Thoracic aorta (tissue), 2 donors: Measurements from ENCODE around the gene PKP4. TPM values are rescaled to one million over a fixed set of nuclear protein-coding genes. Genes with fewer than 3 reads are reported as not detected.
A peak's percentile ranks its signal among the peaks of the same experiment; 100 is the strongest.
"Not testable (repeated sequence)": the region's sequence is repeated elsewhere in the genome, so short reads cannot be mapped to it uniquely, and the experiment has no call there.

Experiments
- ATAC-seq: fragments of 150-250 bp; one replicate; pipeline ENCODE4 v1.8.0; 2017; ENCODE audit warnings: low read depth; ENCODE audit not compliant: insufficient number of reproducible peaks, low FRiP score
- DNase-seq: peaks from one replicate; pipeline ENCODE4 v3.0.0-alpha.2; 2020; ENCODE audit warnings: low spot score
- H3K27ac ChIP-seq, 2 donors: fragments of 200-600 bp; sonication (generic); 1 replicate in 1 of 2; 2 replicates in 1 of 2; pipeline ENCODE4 v1.5.1; 2016; ENCODE audit warnings: mild to moderate bottlenecking in 2 of 2, moderate library complexity in 2 of 2
- H3K27me3 ChIP-seq: fragments of 200-600 bp; sonication (generic); replicated peaks from 2 replicates; pipeline ENCODE4 v1.6.0; 2016; ENCODE audit warnings: mild to moderate bottlenecking; ENCODE audit not compliant: insufficient read depth
- H3K36me3 ChIP-seq: fragments of 200-600 bp; sonication (generic); one replicate; pipeline ENCODE4 v1.5.1; 2016
- H3K4me1 ChIP-seq, 2 donors: fragments of 200-600 bp; sonication (generic); 1 replicate in 1 of 2; 2 replicates in 1 of 2; pipeline versions ENCODE4 v1.5.1 to v1.6.0; 2016; ENCODE audit warnings: low read depth in 2 of 2, mild to moderate bottlenecking in 1 of 2; ENCODE audit not compliant: control insufficient read depth in 1 of 2
- H3K4me3 ChIP-seq: fragments of 200-600 bp; sonication (generic); 2 replicates; pipeline ENCODE4 v1.5.1; 2016; ENCODE audit warnings: mild to moderate bottlenecking
- H3K9me3 ChIP-seq: fragments of 200-600 bp; sonication (generic); 2 replicates; pipeline ENCODE4 v1.5.1; 2016
- CTCF ChIP-seq: fragments of 200-600 bp; sonication (generic); IDR thresholded peaks from one replicate; pipeline ENCODE4 v1.5.1; 2019; ENCODE audit warnings: antibody characterized with exemption
- total RNA-seq, 2 donors: library from RNA; depleted of rRNA; stranded (reverse); fragments of >200 nt; gene quantifications; one replicate each; pipeline versions ENCODE4 v1.1.0 to v1.2.3, GENCODE V29; 2016

PKP4 gene
- total RNA-seq, 2 donors from 2014 or later, result 28.0 to 49.1 TPM

- ATAC-seq (no peak), DNase-seq (no peak)
- no peak overlapping the region for H3K27ac ChIP-seq
- no peaks in the 10 kb centered on the region for H3K36me3 ChIP-seq
- H3K9me3 ChIP-seq, result no peaks in the 10 kb centered on the region
- H3K27me3 ChIP-seq, result no peaks in the 10 kb centered on the region
- TF ChIP-seq CTCF, result no peak
- H3K4me3 ChIP-seq, result no peak overlapping the region
- H3K4me1 ChIP-seq, result peaks cover 5 to 19% of the 10 kb centered on the region in 2 donors
These were observed 17.1 kb downstream of the PKP4 start for GRCh38 chr2:158473719-158474392.

GRCh38 chr2:158474526-158475011, 17.8 kb downstream of the PKP4 start:
- not testable (repeated sequence) for DNase-seq, H3K27ac ChIP-seq, H3K27me3 ChIP-seq, ATAC-seq, H3K36me3 ChIP-seq, H3K4me3 ChIP-seq, H3K9me3 ChIP-seq
- peaks cover 5 to 19% of the 10 kb centered on the region in 2 donors for H3K4me1 ChIP-seq

DNA sequence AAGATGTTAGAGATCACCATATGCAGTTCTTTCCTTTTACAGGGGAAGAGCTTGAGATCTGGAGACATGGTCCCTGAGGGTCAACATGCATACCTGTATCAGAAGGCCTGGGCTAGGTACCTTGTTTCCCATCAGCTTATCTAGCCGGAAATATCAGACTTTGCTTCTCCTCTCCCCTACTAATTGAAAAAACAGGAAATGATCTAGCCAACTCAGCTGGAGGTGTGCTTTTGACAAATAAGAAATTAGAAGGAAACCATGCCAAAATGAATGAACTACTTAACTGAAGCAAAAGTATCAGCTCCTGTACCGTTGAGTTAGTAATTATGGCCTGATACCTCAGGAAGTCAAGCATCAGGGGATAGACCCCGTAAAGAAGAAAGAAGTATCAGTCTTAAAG, 20.4 kb downstream of the PKP4 start:
- no peak overlapping the region for H3K4me3 ChIP-seq

GRCh38 chr2:158478237-158478636, 21.5 kb downstream of the PKP4 start:
- ATAC-seq (no peak), DNase-seq (no peak)
- Histone ChIP-seq H3K27ac (peak overlapping the region in 1 of 2 donors; percentile 15), H3K27me3 (no peaks in the 10 kb centered on the region), H3K4me1 (peaks cover 5 to 19% of the 10 kb centered on the region in 2 donors), H3K4me3 (peak overlapping the region; percentile 24), H3K9me3 (no peaks in the 10 kb centered on the region), H3K36me3 (no peaks in the 10 kb centered on the region)
- TF ChIP-seq CTCF, result no peak

More for the DNA sequence above, 20.4 kb downstream of the PKP4 start:
- no peaks in the 10 kb centered on the region for H3K36me3 ChIP-seq
- no peak for TF ChIP-seq CTCF
- ATAC-seq (no peak), DNase-seq (no peak)
- peaks cover 5 to 19% of the 10 kb centered on the region in 2 donors for H3K4me1 ChIP-seq
- H3K27me3 ChIP-seq, result no peaks in the 10 kb centered on the region
- H3K9me3 ChIP-seq, result no peaks in the 10 kb centered on the region
- H3K27ac ChIP-seq, result peak overlapping the region in 1 of 2 donors; percentile 15

DNA sequence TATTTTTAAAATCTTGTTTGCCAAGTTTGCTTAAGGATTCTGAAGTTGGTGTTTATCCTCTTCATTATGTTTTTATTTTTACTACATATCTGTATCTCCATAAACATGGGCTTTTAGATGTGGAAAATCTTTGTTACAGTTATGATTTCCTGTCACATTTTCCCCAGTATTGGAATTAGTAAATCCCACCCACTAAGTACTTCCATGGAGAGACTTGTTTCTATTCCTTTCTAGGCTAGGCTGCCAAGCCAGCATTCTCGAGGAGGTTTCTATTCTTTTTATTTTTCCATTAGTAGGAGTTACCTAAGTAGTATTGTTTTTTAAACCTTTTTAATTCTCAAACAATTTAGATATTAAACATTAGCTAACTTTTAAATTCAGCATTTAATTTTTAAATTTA, 22.1 kb downstream of the PKP4 start:
- ATAC-seq, result no peak
- Histone ChIP-seq H3K27ac (no peak overlapping the region), H3K4me3 (peak overlapping the region; percentile 24), H3K36me3 (no peaks in the 10 kb centered on the region), H3K9me3 (no peaks in the 10 kb centered on the region), H3K4me1 (peaks cover 5 to 19% of the 10 kb centered on the region in 2 donors), H3K27me3 (no peaks in the 10 kb centered on the region)
- TF ChIP-seq CTCF, result no peak
- no peak for DNase-seq
